Gastroesophageal sphincter (tissue), 4 donors: ENCODE results near the gene EFNA1. TPM values are rescaled to one million over a fixed set of nuclear protein-coding genes. Genes with fewer than 3 reads are reported as not detected.
"Not testable (repeated sequence)": the region's sequence is repeated elsewhere in the genome, so short reads cannot be mapped to it uniquely, and the experiment has no call there.

Source experiments
- ATAC-seq: fragments of 150-250 bp; one replicate; pipeline ENCODE4 v1.9.1; 2016; ENCODE audit warnings: mild to moderate bottlenecking, moderate library complexity
- H3K27ac ChIP-seq, 4 donors: fragments of 200-600 bp; sonication (generic) in 3 of 4; 1 replicate in 3 of 4; 2 replicates in 1 of 4; pipeline ENCODE4 v1.5.1; 2016 to 2019
- H3K27me3 ChIP-seq: fragments of 200-600 bp; sonication (generic); one replicate; pipeline ENCODE4 v1.5.1; 2019
- H3K36me3 ChIP-seq, 2 donors: fragments of 200-600 bp; sonication (generic); one replicate each; pipeline ENCODE4 v1.5.1; 2019; ENCODE audit warnings: control low read depth in 1 of 2
- H3K4me1 ChIP-seq, 3 donors: fragments of 200-600 bp; sonication (generic); 1 replicate in 2 of 3; 2 replicates in 1 of 3; pipeline ENCODE4 v1.5.1; 2016 to 2019; ENCODE audit warnings: control low read depth in 2 of 3
- H3K4me3 ChIP-seq, 2 donors: fragments of 200-600 bp; sonication (generic); one replicate each; pipeline ENCODE4 v1.5.1; 2019; ENCODE audit warnings: mild to moderate bottlenecking in 1 of 2, moderate library complexity in 1 of 2
- H3K9me3 ChIP-seq, 3 donors: fragments of 200-600 bp; sonication (generic); one replicate each; pipeline ENCODE4 v1.5.1; 2017 to 2019; ENCODE audit warnings: control low read depth in 2 of 3
- CTCF ChIP-seq, 4 experiments: fragments of 200-600 bp in 2 of 4; fragments of 450-650 bp in 2 of 4; sonication (generic) in 1 of 4; IDR thresholded peaks; one replicate each; pipeline ENCODE4 v1.5.1; 2017 to 2019; ENCODE audit warnings: antibody characterized with exemption in 4 of 4, mild to moderate bottlenecking in 2 of 4, moderate library complexity in 2 of 4
- EP300 ChIP-seq: sonication (generic); formaldehyde crosslinking; IDR thresholded peaks from one replicate; pipeline ENCODE4 v1.6.1; 2017; ENCODE audit warnings: antibody characterized with exemption, mild to moderate bottlenecking
- POLR2A ChIP-seq, 2 donors: fragments of 450-650 bp; IDR thresholded peaks; one replicate each; pipeline ENCODE4 v1.6.1; 2017; ENCODE audit warnings: antibody characterized with exemption in 2 of 2, mild to moderate bottlenecking in 2 of 2, moderate library complexity in 1 of 2
- POLR2AphosphoS5 ChIP-seq: sonication (generic); formaldehyde crosslinking; IDR thresholded peaks from one replicate; pipeline ENCODE4 v1.6.1; 2017; ENCODE audit warnings: antibody characterized with exemption
- WGBS, 2 donors: methylation state at CpG; one replicate each; pipeline ENCODE4 v1.1.5; 2018; ENCODE audit warnings: low coverage in 1 of 2; 5-methylcytosine and 5-hydroxymethylcytosine counted together
- total RNA-seq, 4 donors: library from RNA; depleted of rRNA; stranded (reverse); fragments of >200 nt; gene quantifications; one replicate each; pipeline ENCODE4 v1.1.0, GENCODE V29; 2016

EFNA1 gene
- total RNA-seq, 4 donors from 2014 or later: 13.1 to 25.8 (median 16.1) TPM

- Histone ChIP-seq H3K4me3 (no peak overlapping the region), H3K9me3 (no peaks in the 10 kb centered on the region), H3K36me3 (peaks cover 0 to 13% of the 10 kb centered on the region in 2 donors), H3K27ac (no peak overlapping the region), H3K27me3 (peaks cover 19% of the 10 kb centered on the region), H3K4me1 (peaks cover 0 to 38% (median 16%) of the 10 kb centered on the region in 3 donors)
- no peak for TF ChIP-seq POLR2A (IDR thresholded peaks at IDR 0.05)
- no peak for TF ChIP-seq EP300
- no peak for TF ChIP-seq CTCF (IDR thresholded peaks at IDR 0.05)
- no peak for TF ChIP-seq POLR2AphosphoS5
- WGBS, 2 donors: 79 to 80% methylated on average over 5 to 7 of the region's 7 CpGs
- ATAC-seq: no peak
These were observed 14.1 kb downstream of the EFNA1 start for GRCh38 chr1:155141749-155142148.

- no peak for ATAC-seq
- Histone ChIP-seq H3K4me1 (peaks cover 0 to 3% (median 2%) of the 10 kb centered on the region in 3 donors), H3K27ac (no peak overlapping the region), H3K36me3 (no peaks in the 10 kb centered on the region), H3K27me3 (peaks cover 29% of the 10 kb centered on the region), H3K9me3 (no peaks in the 10 kb centered on the region), H3K4me3 (no peak overlapping the region)
- no peak for TF ChIP-seq CTCF (IDR thresholded peaks at IDR 0.05)
- no peak for TF ChIP-seq EP300
- no peak for TF ChIP-seq POLR2A (IDR thresholded peaks at IDR 0.05)
- TF ChIP-seq POLR2AphosphoS5: no peak
- 82% methylated on average over 3 of the region's 3 CpGs; no CpG with 5 or more reads in 1 of the 2 donors for WGBS, 2 donors
These were observed 17.8 kb downstream of the EFNA1 start for GRCh38 chr1:155145491-155145890.

- H3K27ac ChIP-seq, H3K4me3 ChIP-seq, ATAC-seq, H3K4me1 ChIP-seq, H3K27me3 ChIP-seq, H3K36me3 ChIP-seq, H3K9me3 ChIP-seq: not testable (repeated sequence)
- 68 to 71% methylated on average over 3 of the region's 3 CpGs for WGBS, 2 donors
These were observed 28.4 kb downstream of the EFNA1 start for GRCh38 chr1:155155996-155156643.

- ATAC-seq: no peak
- Histone ChIP-seq H3K4me3 (no peak overlapping the region), H3K9me3 (no peaks in the 10 kb centered on the region), H3K36me3 (no peaks in the 10 kb centered on the region), H3K27me3 (no peaks in the 10 kb centered on the region), H3K4me1 (no peaks in the 10 kb centered on the region), H3K27ac (no peak overlapping the region)
- TF ChIP-seq POLR2A (IDR thresholded peaks at IDR 0.05) (no peak), EP300 (no peak), POLR2AphosphoS5 (no peak), CTCF (IDR thresholded peaks at IDR 0.05) (no peak)
- WGBS, 2 donors: 86 to 88% methylated on average over 1 of the region's 1 CpG
These were observed 31.3 kb downstream of the EFNA1 start for GRCh38 chr1:155158991-155159390.

- 74 to 96% methylated on average over 4 to 6 of the region's 8 CpGs for WGBS, 2 donors
- no peaks in the 10 kb centered on the region for H3K4me1 ChIP-seq
- TF ChIP-seq POLR2A (IDR thresholded peaks at IDR 0.05) (no peak), EP300 (no peak), POLR2AphosphoS5 (no peak), CTCF (IDR thresholded peaks at IDR 0.05) (no peak)
- H3K4me3 ChIP-seq: no peak overlapping the region
- no peaks in the 10 kb centered on the region for H3K27me3 ChIP-seq
- no peak overlapping the region for H3K27ac ChIP-seq
- ATAC-seq: no peak
- no peaks in the 10 kb centered on the region for H3K36me3 ChIP-seq
- H3K9me3 ChIP-seq: no peaks in the 10 kb centered on the region
These were observed 32.5 kb downstream of the EFNA1 start for GRCh38 chr1:155160128-155160527.

- peaks cover 0 to 19% (median 9%) of the 10 kb centered on the region in 3 donors for H3K4me1 ChIP-seq
- H3K4me3 ChIP-seq, H3K27ac ChIP-seq, H3K9me3 ChIP-seq, H3K27me3 ChIP-seq, ATAC-seq, H3K36me3 ChIP-seq: not testable (repeated sequence)
- WGBS, 2 donors: 80 to 100% methylated on average over 1 to 2 of the region's 6 CpGs
These were observed 35.0 kb downstream of the EFNA1 start for GRCh38 chr1:155162631-155163030.

- H3K27me3 ChIP-seq, ATAC-seq: not testable (repeated sequence)
- WGBS, 2 donors: 89 to 91% methylated on average over 3 to 4 of the region's 4 CpGs
These were observed 36.1 kb downstream of the EFNA1 start for GRCh38 chr1:155163785-155164184.

GRCh38 chr1:155164625-155165024 is 36.9 kb downstream of the EFNA1 start:
- H3K36me3 ChIP-seq: peaks cover 0 to 12% of the 10 kb centered on the region in 2 donors
- H3K27me3 ChIP-seq, ATAC-seq, H3K9me3 ChIP-seq, H3K27ac ChIP-seq, H3K4me3 ChIP-seq: not testable (repeated sequence)
- 91% methylated on average over 4 of the region's 11 CpGs; no CpG with 5 or more reads in 1 of the 2 donors for WGBS, 2 donors
- H3K4me1 ChIP-seq: peaks cover 0 to 26% (median 11%) of the 10 kb centered on the region in 3 donors

More at GRCh38 chr1:155163785-155164184, 36.1 kb downstream of the EFNA1 start:
- not testable (repeated sequence) for H3K36me3 ChIP-seq, H3K9me3 ChIP-seq, H3K4me3 ChIP-seq, H3K27ac ChIP-seq
- H3K4me1 ChIP-seq: peaks cover 0 to 26% (median 11%) of the 10 kb centered on the region in 3 donors
